Effector memory CD8-positive, alpha-beta T cell (primary cell): ENCODE data around the gene TTC13.

Source experiments
- ATAC-seq: fragments of 150-1000 bp; cut with Tn5 transposase; replicated peaks from 2 replicates; pipeline ENCODE4 v1.10.0; 2021; ENCODE audit warnings: mild to moderate bottlenecking, moderate library complexity
- DNase-seq, 3 experiments: peaks; one replicate each; pipeline ENCODE4 v3.0.0; 2021
- H3K27ac Mint-ChIP-seq, 2 donors: one replicate each; pipeline ENCODE4 v1.8.0; 2022; ENCODE audit warnings: mild to moderate bottlenecking in 2 of 2, mixed read lengths in 2 of 2, moderate library complexity in 2 of 2
- H3K27me3 Mint-ChIP-seq, 2 donors: one replicate each; pipeline ENCODE4 v1.8.0; 2022; ENCODE audit warnings: mixed read lengths in 2 of 2
- H3K36me3 Mint-ChIP-seq: one replicate; pipeline ENCODE4 v1.8.0; 2022; ENCODE audit warnings: mild to moderate bottlenecking, moderate library complexity, mixed read lengths; ENCODE audit not compliant: insufficient read depth
- H3K4me1 Mint-ChIP-seq, 2 donors: one replicate each; pipeline ENCODE4 v1.8.0; 2022; ENCODE audit warnings: low read depth in 2 of 2, mixed read lengths in 2 of 2
- H3K4me3 Mint-ChIP-seq, 2 donors: one replicate each; pipeline ENCODE4 v1.8.0; 2022; ENCODE audit warnings: mild to moderate bottlenecking in 2 of 2, mixed read lengths in 2 of 2, moderate library complexity in 2 of 2
- H3K9me3 Mint-ChIP-seq, 2 donors: one replicate each; pipeline ENCODE4 v1.8.0; 2022; ENCODE audit warnings: mixed read lengths in 2 of 2

TTC13 gene

GRCh38 chr1:230901671-230902070, 77.0 kb downstream of the TTC13 start:
- peaks cover 6 to 8% of the 10 kb centered on the region in 2 donors for H3K4me1 Mint-ChIP-seq
- DNase-seq, result no peak
- no peaks in the 10 kb centered on the region for H3K27me3 Mint-ChIP-seq
- ATAC-seq, result no peak
- no peak overlapping the region for H3K27ac Mint-ChIP-seq
- H3K4me3 Mint-ChIP-seq, result no peak overlapping the region
- H3K9me3 Mint-ChIP-seq, result no peaks in the 10 kb centered on the region
- H3K36me3 Mint-ChIP-seq, result peaks cover 26% of the 10 kb centered on the region

DNA sequence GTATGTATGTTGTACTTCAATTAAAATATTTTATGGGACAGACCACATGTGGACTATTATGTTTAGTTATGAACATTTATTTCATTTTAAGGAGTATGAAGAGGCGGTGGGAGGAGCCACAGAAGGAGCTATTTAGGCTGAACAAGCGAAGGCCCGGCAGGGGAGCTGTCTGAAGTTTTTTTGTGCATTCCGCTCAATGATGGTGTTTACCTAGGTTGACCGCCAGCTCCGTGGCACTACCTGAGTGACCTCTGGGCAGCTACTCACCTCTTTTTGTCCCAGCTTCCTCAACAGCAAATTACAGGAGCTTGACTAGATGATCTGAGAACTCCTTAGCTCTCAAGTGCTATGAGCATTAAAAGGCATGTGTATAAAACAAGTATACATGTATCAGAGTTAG, 77.7 kb downstream of the TTC13 start:
- H3K27me3 Mint-ChIP-seq, result no peaks in the 10 kb centered on the region
- no peak for ATAC-seq
- peaks cover 19% of the 10 kb centered on the region for H3K36me3 Mint-ChIP-seq
- no peaks in the 10 kb centered on the region for H3K9me3 Mint-ChIP-seq
- H3K4me1 Mint-ChIP-seq, result peaks cover 6 to 8% of the 10 kb centered on the region in 2 donors
- no peak for DNase-seq
- H3K4me3 Mint-ChIP-seq, result no peak overlapping the region
- H3K27ac Mint-ChIP-seq, result no peak overlapping the region

GRCh38 chr1:230899841-230900251, 78.8 kb downstream of the TTC13 start:
- no peak for DNase-seq
- Mint-ChIP-seq H3K36me3 (peaks cover 10% of the 10 kb centered on the region), H3K27me3 (peaks cover 0 to 2% of the 10 kb centered on the region in 2 donors), H3K4me3 (no peak overlapping the region), H3K4me1 (peaks cover 6 to 7% of the 10 kb centered on the region in 2 donors), H3K27ac (no peak overlapping the region), H3K9me3 (no peaks in the 10 kb centered on the region)
- no peak for ATAC-seq

- no peak overlapping the region for H3K4me3 Mint-ChIP-seq
- no peaks in the 10 kb centered on the region for H3K9me3 Mint-ChIP-seq
- peaks cover 9% of the 10 kb centered on the region for H3K36me3 Mint-ChIP-seq
- DNase-seq (no peak), ATAC-seq (no peak)
- H3K27ac Mint-ChIP-seq, result peak overlapping the region in 1 of 2 donors; percentile 82
- peaks cover 5 to 7% of the 10 kb centered on the region in 2 donors for H3K4me1 Mint-ChIP-seq
- H3K27me3 Mint-ChIP-seq, result peaks cover 4 to 10% of the 10 kb centered on the region in 2 donors
These were observed 79.9 kb downstream of the TTC13 start for GRCh38 chr1:230898748-230899147.

GRCh38 chr1:230898144-230898543, 80.5 kb downstream of the TTC13 start:
- no peak for ATAC-seq
- Mint-ChIP-seq H3K4me3 (no peak overlapping the region), H3K27ac (peak overlapping the region in 1 of 2 donors; percentile 82), H3K27me3 (peaks cover 10 to 11% of the 10 kb centered on the region in 2 donors), H3K4me1 (peaks cover 0 to 2% of the 10 kb centered on the region in 2 donors), H3K9me3 (no peaks in the 10 kb centered on the region), H3K36me3 (peaks cover 4% of the 10 kb centered on the region)
- no peak for DNase-seq

- H3K4me3 Mint-ChIP-seq, result no peak overlapping the region
- DNase-seq, result no peak
- ATAC-seq, result no peak
- peaks cover 23 to 24% of the 10 kb centered on the region in 2 donors for H3K27me3 Mint-ChIP-seq
- H3K27ac Mint-ChIP-seq, result no peak overlapping the region
- H3K4me1 Mint-ChIP-seq, result peaks cover 0 to 2% of the 10 kb centered on the region in 2 donors
- no peaks in the 10 kb centered on the region for H3K9me3 Mint-ChIP-seq
- H3K36me3 Mint-ChIP-seq, result peaks cover 4% of the 10 kb centered on the region
These were observed 81.9 kb downstream of the TTC13 start for GRCh38 chr1:230896779-230897178.

GRCh38 chr1:230895452-230895851, 83.2 kb downstream of the TTC13 start:
- Mint-ChIP-seq H3K4me1 (peaks cover 0 to 2% of the 10 kb centered on the region in 2 donors), H3K27ac (no peak overlapping the region), H3K27me3 (peaks cover 26 to 29% of the 10 kb centered on the region in 2 donors), H3K4me3 (no peak overlapping the region), H3K9me3 (no peaks in the 10 kb centered on the region), H3K36me3 (no peaks in the 10 kb centered on the region)
- ATAC-seq (no peak), DNase-seq (no peak)

DNA sequence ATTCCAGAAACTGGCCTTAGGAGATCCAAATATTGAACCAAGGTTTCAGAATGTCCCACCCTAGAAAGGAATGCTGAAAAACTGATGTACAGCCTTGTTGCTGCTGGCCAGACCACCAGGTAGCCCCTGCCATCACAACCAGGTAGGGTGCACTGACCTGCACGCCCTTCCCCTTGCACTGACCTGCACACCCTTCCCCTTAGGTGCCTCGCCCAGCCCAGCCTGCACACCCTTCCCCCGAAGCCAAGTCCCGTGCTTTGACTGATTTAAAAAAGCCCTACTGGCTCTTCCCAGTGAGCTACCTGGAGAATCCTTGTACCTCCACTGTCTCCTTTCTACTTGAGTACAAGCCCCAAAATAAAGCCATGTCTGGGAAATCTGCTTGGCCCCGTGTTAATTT, 84.0 kb downstream of the TTC13 start:
- Mint-ChIP-seq H3K27me3 (peaks cover 27 to 29% of the 10 kb centered on the region in 2 donors), H3K4me3 (no peak overlapping the region), H3K36me3 (no peaks in the 10 kb centered on the region), H3K9me3 (no peaks in the 10 kb centered on the region), H3K27ac (no peak overlapping the region), H3K4me1 (peaks cover 0 to 2% of the 10 kb centered on the region in 2 donors)
- ATAC-seq, result no peak
- no peak for DNase-seq

DNA sequence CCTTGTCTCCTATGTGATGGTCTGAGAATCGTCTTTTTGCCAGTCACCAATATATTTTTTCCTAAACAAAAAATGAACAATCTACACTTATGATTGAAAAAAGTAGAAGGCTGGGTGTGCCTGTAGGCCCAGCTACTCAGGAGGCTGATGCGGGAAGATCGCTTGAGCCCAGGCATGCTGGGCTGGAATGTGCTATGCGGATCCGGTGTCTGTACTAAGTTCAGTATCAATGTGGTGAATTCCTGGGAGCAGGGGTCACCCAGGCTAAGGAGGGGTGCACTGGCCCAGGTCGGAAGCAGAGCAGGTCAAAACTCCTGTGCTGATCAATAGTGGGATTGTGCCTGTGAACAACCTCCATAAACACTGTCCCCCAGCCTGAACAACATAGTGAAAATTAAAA, 84.6 kb downstream of the TTC13 start:
- ATAC-seq (no peak), DNase-seq (no peak)
- Mint-ChIP-seq H3K4me1 (peaks cover 0 to 2% of the 10 kb centered on the region in 2 donors), H3K36me3 (no peaks in the 10 kb centered on the region), H3K4me3 (no peak overlapping the region), H3K27me3 (peaks cover 33 to 35% of the 10 kb centered on the region in 2 donors), H3K27ac (no peak overlapping the region), H3K9me3 (no peaks in the 10 kb centered on the region)

DNA sequence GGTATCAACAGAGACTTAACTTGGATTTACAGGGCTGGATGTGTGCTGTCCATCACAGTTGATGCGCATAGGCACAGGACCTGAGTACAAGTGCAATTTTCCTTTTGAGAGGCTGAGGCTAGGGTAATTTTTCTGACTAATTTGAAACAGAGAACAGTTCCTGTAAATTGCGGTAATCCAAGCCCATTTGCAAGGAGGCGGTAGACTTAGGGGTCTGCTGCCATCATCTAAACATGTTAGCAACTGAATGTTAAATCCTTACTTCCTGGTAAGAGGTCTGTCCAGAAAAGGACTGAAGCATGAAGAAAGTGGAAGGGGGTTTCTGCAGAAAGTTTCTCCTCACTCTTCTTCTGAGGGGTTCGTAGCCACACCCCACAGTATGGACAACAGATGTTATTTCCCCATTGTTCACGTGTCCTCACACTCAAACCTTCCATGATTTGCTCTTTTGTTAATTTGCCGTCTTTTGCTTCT, 86.6 kb downstream of the TTC13 start:
- H3K4me3 Mint-ChIP-seq, result no peak overlapping the region
- H3K36me3 Mint-ChIP-seq, result no peaks in the 10 kb centered on the region
- DNase-seq (no peak), ATAC-seq (no peak)
- peaks cover 53 to 55% of the 10 kb centered on the region in 2 donors for H3K27me3 Mint-ChIP-seq
- H3K4me1 Mint-ChIP-seq, result no peaks in the 10 kb centered on the region
- no peak overlapping the region for H3K27ac Mint-ChIP-seq
- no peaks in the 10 kb centered on the region for H3K9me3 Mint-ChIP-seq

GRCh38 chr1:230891413-230891812, 87.2 kb downstream of the TTC13 start:
- Mint-ChIP-seq H3K36me3 (no peaks in the 10 kb centered on the region), H3K4me3 (no peak overlapping the region), H3K27me3 (peaks cover 57 to 61% of the 10 kb centered on the region in 2 donors), H3K4me1 (no peaks in the 10 kb centered on the region), H3K9me3 (no peaks in the 10 kb centered on the region), H3K27ac (no peak overlapping the region)
- no peak for ATAC-seq
- DNase-seq, result no peak

GRCh38 chr1:230884646-230885045, 94.0 kb downstream of the TTC13 start:
- Mint-ChIP-seq H3K27me3 (peaks cover 84 to 94% of the 10 kb centered on the region in 2 donors), H3K9me3 (peaks cover 0 to 2% of the 10 kb centered on the region in 2 donors)

GRCh38 chr1:230883967-230884366, 94.7 kb downstream of the TTC13 start:
- Mint-ChIP-seq H3K9me3 (peaks cover 0 to 2% of the 10 kb centered on the region in 2 donors), H3K36me3 (no peaks in the 10 kb centered on the region), H3K4me3 (no peak overlapping the region), H3K4me1 (peaks cover 0 to 3% of the 10 kb centered on the region in 2 donors), H3K27ac (no peak overlapping the region), H3K27me3 (peaks cover 84 to 94% of the 10 kb centered on the region in 2 donors)
- DNase-seq, result no peak
- ATAC-seq, result no peak

More at GRCh38 chr1:230884646-230885045, 94.0 kb downstream of the TTC13 start:
- no peak for ATAC-seq
- DNase-seq, result no peak
- Mint-ChIP-seq H3K27ac (no peak overlapping the region), H3K4me3 (no peak overlapping the region), H3K36me3 (no peaks in the 10 kb centered on the region), H3K4me1 (peaks cover 0 to 3% of the 10 kb centered on the region in 2 donors)

- ATAC-seq (no peak), DNase-seq (no peak)
- no peak overlapping the region for H3K27ac Mint-ChIP-seq
- no peak overlapping the region for H3K4me3 Mint-ChIP-seq
- H3K9me3 Mint-ChIP-seq, result peaks cover 0 to 2% of the 10 kb centered on the region in 2 donors
- peaks cover 0 to 3% of the 10 kb centered on the region in 2 donors for H3K4me1 Mint-ChIP-seq
- no peaks in the 10 kb centered on the region for H3K36me3 Mint-ChIP-seq
- H3K27me3 Mint-ChIP-seq, result peaks cover 69 to 99% of the 10 kb centered on the region in 2 donors
These were observed 98.9 kb downstream of the TTC13 start for GRCh38 chr1:230879778-230880177.
